HG02623 (cell line): Measurements from ENCODE around the gene ZNF771.
"Not testable (repeated sequence)": the region's sequence is repeated elsewhere in the genome, so short reads cannot be mapped to it uniquely, and the experiment has no call there.

Source experiments
- ATAC-seq: cut with Tn5 transposase; IDR thresholded peaks from one replicate; pipeline ENCODE4 v1.9.1; 2021; ENCODE audit warnings: moderate library complexity; ENCODE audit not compliant: unreplicated experiment

Gene ZNF771

GRCh38 chr16:30375864-30376263 is 31.5 kb upstream of the ZNF771 start:
- no peak for ATAC-seq

GRCh38 chr16:30376461-30376902 is 30.9 kb upstream of the ZNF771 start:
- ATAC-seq = no peak

GRCh38 chr16:30377050-30377811 is 30.2 kb upstream of the ZNF771 start:
- ATAC-seq = no peak

GRCh38 chr16:30377812-30378235 is 29.6 kb upstream of the ZNF771 start:
- ATAC-seq = peak; percentile 33

GRCh38 chr16:30378236-30379157 is 28.9 kb upstream of the ZNF771 start:
- ATAC-seq = peak; percentile 78

- ATAC-seq = no peak
These were observed 28.1 kb upstream of the ZNF771 start for GRCh38 chr16:30379158-30379783.

- no peak for ATAC-seq
These were observed 27.2 kb upstream of the ZNF771 start for GRCh38 chr16:30380072-30380802.

GRCh38 chr16:30380803-30381208 is 26.6 kb upstream of the ZNF771 start:
- no peak for ATAC-seq

- ATAC-seq = no peak
These were observed 25.9 kb upstream of the ZNF771 start for GRCh38 chr16:30381291-30382041.

GRCh38 chr16:30382111-30382881 is 25.1 kb upstream of the ZNF771 start, which contains the start of gene SEPTIN1:
Gene SEPTIN1, minus strand, starts transcription at chr16:30382561. Its CDS starts 19 bp downstream, at chr16:30382542.
- ATAC-seq = no peak

GRCh38 chr16:30383521-30383920 is 23.9 kb upstream of the ZNF771 start:
- no peak for ATAC-seq

- no peak for ATAC-seq
These were observed 12.7 kb upstream of the ZNF771 start for GRCh38 chr16:30394592-30395154.

GRCh38 chr16:30395155-30395991 is 12.0 kb upstream of the ZNF771 start, which contains the start of gene ZNF48:
Gene ZNF48, plus strand, starts transcription at chr16:30395420. Its CDS starts 375 bp downstream, at chr16:30395795.
- peak; percentile 74 for ATAC-seq

GRCh38 chr16:30395992-30396585 is 11.3 kb upstream of the ZNF771 start:
- ATAC-seq = no peak

- not testable (repeated sequence) for ATAC-seq
These were observed 10.8 kb upstream of the ZNF771 start for GRCh38 chr16:30396627-30397026.

GRCh38 chr16:30397056-30397455 is 10.3 kb upstream of the ZNF771 start:
- ATAC-seq = no peak
